Stromal cell of bone marrow (primary cell): ENCODE measurements around the gene RPP14.

Source experiments
- DNase-seq: peaks from one replicate; pipeline ENCODE4 v3.0.0-alpha.2; 2012; ENCODE audit warnings: low read depth

The RPP14 gene

DNA sequence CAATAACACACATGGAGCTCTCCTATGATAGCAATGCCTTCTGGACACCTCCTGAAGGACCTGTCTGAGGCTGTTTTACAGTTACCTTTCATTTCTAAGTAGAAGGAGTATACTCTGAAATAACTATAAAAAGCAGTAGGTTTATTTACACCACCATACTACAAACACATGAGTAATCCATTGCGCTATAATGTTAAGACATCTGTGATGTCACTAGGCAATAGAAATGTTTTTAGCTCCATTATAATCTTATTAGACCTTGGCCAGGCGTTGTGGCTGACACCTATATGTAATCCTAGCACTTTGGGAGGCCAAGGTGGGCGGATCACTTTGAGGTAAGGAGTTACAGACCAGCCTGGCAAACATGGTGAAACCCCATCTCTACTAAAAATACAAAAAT lies 51.4 kb downstream of the RPP14 start:
- DNase-seq = no peak

DNA sequence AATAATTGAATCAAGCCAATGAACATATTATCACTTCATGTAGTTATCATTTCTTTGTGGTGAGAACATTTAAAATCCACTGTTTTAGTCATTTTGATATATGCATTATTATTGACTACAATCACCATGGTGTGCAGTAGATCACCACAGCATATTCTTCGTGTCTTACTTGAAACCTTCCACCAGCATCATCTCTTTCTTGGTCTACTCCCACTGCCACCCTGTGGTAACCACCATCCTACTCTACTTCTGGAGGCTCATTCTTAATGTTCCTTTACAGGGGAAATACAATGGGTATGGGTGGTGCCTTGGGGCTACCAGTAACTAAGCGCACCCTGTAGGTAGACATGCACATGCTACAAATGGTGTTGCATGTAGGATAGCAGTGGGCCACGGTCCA lies 52.0 kb downstream of the RPP14 start:
- DNase-seq = no peak

DNA sequence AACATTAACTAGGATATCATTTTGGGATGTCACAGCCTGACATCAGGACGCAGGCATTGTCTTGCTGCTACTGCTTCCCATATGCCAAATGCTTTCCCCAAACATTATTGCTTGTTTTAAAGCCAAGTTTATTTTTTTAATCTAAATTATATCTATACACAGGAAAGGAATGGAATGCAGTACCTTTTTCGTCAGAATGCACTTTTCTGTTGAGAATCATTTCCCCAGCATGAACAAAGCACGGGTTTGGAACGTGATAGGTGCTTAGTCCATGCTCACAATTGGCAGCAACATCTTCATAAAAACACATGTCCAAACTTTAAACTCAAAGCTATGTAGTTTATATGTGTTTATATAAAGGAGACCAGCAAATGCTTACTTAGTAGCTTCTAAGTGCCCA lies 52.8 kb downstream of the RPP14 start:
- DNase-seq = no peak

DNA sequence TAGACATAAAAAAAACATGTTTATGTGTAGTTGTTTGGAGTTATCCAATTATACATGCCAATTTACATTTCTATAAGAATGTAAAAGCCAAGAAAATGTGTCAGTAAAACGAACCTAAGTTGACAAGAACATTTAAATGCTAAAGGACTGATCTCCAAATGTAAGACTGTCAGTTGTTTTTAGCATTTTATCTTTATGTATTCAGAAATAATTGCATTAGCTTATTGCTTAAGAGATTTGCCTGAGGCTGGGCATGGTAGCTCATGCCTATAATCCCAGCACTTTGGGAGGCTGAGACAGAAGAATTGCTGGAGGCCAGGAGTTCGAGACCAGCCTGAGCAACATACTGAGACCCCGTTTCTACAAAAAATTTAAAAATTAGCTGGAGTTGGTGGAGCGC lies 53.6 kb downstream of the RPP14 start:
- DNase-seq = no peak

DNA sequence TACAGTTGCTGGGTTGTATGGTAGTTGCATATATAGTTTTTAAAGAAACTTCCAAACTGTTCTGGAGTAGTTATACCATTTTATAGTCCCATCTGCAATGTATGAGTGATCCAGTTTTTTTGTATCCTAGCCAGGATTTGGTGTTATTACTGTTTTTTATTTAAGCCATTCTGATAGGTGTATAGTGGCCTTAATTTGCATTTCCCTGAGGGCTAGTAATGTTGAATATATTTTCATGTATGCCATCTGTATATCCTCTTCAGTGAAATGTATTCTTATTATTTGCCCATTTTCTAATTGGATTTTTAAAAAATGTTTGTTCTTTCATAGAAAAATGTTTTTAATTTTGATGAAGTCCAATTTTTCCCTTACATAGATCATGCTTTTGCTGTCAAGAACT lies 55.8 kb downstream of the RPP14 start:
- no peak for DNase-seq

DNA sequence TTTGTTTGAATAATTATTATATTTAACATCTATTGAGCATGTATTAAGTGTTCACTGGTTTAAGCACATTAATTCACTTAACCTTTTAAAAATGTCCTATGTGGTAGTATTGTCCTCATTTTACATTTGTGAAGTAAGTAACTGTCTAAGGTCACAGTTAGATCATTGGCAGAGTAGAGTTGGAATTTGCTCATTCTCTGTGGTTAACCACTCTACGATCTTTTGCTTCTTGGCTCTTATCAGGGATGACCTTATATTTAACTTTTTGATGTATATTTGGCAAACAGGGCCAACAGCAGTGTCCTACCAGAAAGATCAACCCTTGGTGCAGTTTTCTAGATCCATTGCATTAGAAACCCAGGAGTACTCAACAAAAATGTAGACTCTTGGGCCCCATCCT lies 60.7 kb downstream of the RPP14 start:
- no peak for DNase-seq

DNA sequence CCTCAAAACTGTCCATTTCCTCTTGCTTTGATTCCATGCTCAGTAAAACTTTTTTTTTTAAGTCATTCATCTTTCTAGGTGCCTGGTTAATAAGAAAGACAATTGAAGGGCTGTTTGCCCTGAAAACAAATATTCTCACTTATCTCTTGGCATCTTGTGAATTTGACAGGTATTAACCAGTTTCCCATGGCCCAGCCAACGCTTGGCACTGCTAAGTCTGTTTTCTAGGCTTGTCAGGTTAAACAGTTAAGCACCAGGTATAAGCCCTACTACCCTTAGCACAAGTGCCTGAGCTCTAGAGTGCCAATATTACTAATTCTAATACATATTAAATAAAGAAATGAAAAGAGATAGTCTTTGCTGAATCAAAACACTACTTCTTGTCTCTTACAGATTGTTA lies 63.0 kb downstream of the RPP14 start:
- no peak for DNase-seq
